Ovary (tissue), 9 donors: ENCODE results near the gene FBN3. TPM values are rescaled to one million over a fixed set of nuclear protein-coding genes. Genes with fewer than 3 reads are reported as not detected.

Experiments used
- DNase-seq, 5 donors: peaks; one replicate each; pipeline ENCODE4 v3.0.0-alpha.2; 2019 to 2020
- H3K27ac ChIP-seq, 2 donors: fragments of 200-600 bp; one replicate each; pipeline versions ENCODE4 v1.5.1 to v1.8.0; 2019 to 2022
- H3K27me3 ChIP-seq: fragments of 200-600 bp; one replicate; pipeline ENCODE4 v1.8.0; 2022
- H3K36me3 ChIP-seq: fragments of 200-600 bp; sonication (generic); one replicate; pipeline ENCODE4 v1.5.1; 2019
- H3K4me1 ChIP-seq: one replicate; pipeline ENCODE4 v1.8.1; 2013; ENCODE audit warnings: mild to moderate bottlenecking, moderate library complexity; ENCODE audit not compliant: insufficient read depth
- H3K4me3 ChIP-seq: fragments of 200-600 bp; sonication (generic); one replicate; pipeline ENCODE4 v1.5.1; 2017
- H3K9me3 ChIP-seq, 2 donors: fragments of 200-600 bp in 1 of 2; sonication (generic) in 1 of 2; one replicate each; pipeline versions ENCODE4 v1.5.1 to v1.8.1; 2013 to 2019; ENCODE audit warnings: mild to moderate bottlenecking in 1 of 2, moderate library complexity in 1 of 2
- CTCF ChIP-seq, 3 donors: fragments of 450-650 bp in 2 of 3; fragments of 200-600 bp in 1 of 3; IDR thresholded peaks; one replicate each; pipeline versions ENCODE4 v1.5.1 to v1.8.0; 2016 to 2022; ENCODE audit warnings: antibody characterized with exemption in 3 of 3, mild to moderate bottlenecking in 1 of 3
- EP300 ChIP-seq: sonication (generic); formaldehyde crosslinking; IDR thresholded peaks from one replicate; pipeline ENCODE4 v1.6.1; 2017; ENCODE audit warnings: antibody characterized with exemption
- POLR2A ChIP-seq: fragments of 450-650 bp; IDR thresholded peaks from one replicate; pipeline ENCODE4 v1.6.1; 2017; ENCODE audit warnings: antibody characterized with exemption, mild to moderate bottlenecking, moderate library complexity
- WGBS, 3 donors: extraction: QIAGEN DNeasy Blood & Tissue Kit in 1 of 3; methylation state at CpG; one replicate each; pipeline versions ENCODE4 v1.1.5 to v1.1.7; 2013 to 2017; 5-methylcytosine and 5-hydroxymethylcytosine counted together
- intact Hi-C, 4 donors: fragments of 100-400 bp; cut with DNase I; formaldehyde crosslinking; loops; one replicate each; pipeline versions ENCODE4 v1.11.0 to v1.15.1; 2022 to 2023
- polyA plus RNA-seq, 2 donors: library from polyadenylated mRNA; stranded (reverse); fragments of 200-250 nt in 1 of 2; fragments of 350-450 nt in 1 of 2; fragmentation: Illumina TruSeq in 1 of 2; extraction: RNeasy Lipid Tissue Mini Kit (QIAGEN cat#74804) in 1 of 2; gene quantifications; one replicate each; pipeline ENCODE4 v1.2.3, GENCODE V29; 2013 to 2014
- total RNA-seq, 7 donors: library from RNA; depleted of rRNA in 2 of 7; stranded (reverse); fragments of >200 nt in 2 of 7; fragmentation: NEBNext Ultra II Directional in 3 of 7; extraction: Animal tissue kit (Norgen Biotek cat#: 25700) in 3 of 7; gene quantifications; one replicate each; pipeline versions ENCODE4 v1.1.0 to v1.2.4, GENCODE V29; 2016 to 2023
- donor health status: DM: no; HTN: no; CAD: no; lungs with moderate emphysema.
- donor health status: DM: no; HTN: no; CAD: no.
- donor health status: Bipolar disorder and iron deficiency.
- donor health status: DM: yes; HTN: yes; CAD: no.
- donor health status: DM: no; HTN: no; CAD: no.
- donor health status: DM: yes; HTN: yes; CAD: no.

Gene FBN3
- total and polyA plus RNA-seq, 9 donors = 0.08 to 0.74 (median 0.25) TPM; not detected in 2

GRCh38 chr19:8120636-8121480, 28.5 kb downstream of the FBN3 start:
- H3K27ac ChIP-seq = no peak overlapping the region
- H3K9me3 ChIP-seq = no peaks in the 10 kb centered on the region
- H3K4me3 ChIP-seq = no peak overlapping the region
- DNase-seq = no peak
- TF ChIP-seq CTCF (IDR thresholded peaks at IDR 0.05) = no peak
- TF ChIP-seq EP300 = no peak
- no peak for TF ChIP-seq POLR2A
- H3K27me3 ChIP-seq = no peaks in the 10 kb centered on the region
- H3K4me1 ChIP-seq = no peaks in the 10 kb centered on the region
- WGBS, 3 donors = 77 to 84% (median 79%) methylated on average over 26 of the region's 26 CpGs
- H3K36me3 ChIP-seq = no peaks in the 10 kb centered on the region
- intact Hi-C loops = no loop called here

- intact Hi-C loops = no loop called here
- Histone ChIP-seq H3K27ac (no peak overlapping the region), H3K27me3 (no peaks in the 10 kb centered on the region), H3K36me3 (no peaks in the 10 kb centered on the region), H3K4me1 (no peaks in the 10 kb centered on the region), H3K9me3 (no peaks in the 10 kb centered on the region), H3K4me3 (no peak overlapping the region)
- TF ChIP-seq POLR2A (no peak), EP300 (no peak), CTCF (IDR thresholded peaks at IDR 0.05) (no peak)
- WGBS, 3 donors = 83 to 92% (median 88%) methylated on average over 2 of the region's 2 CpGs
- no peak for DNase-seq
Observed at GRCh38 chr19:8117991-8118390, 31.4 kb downstream of the FBN3 start.

GRCh38 chr19:8116437-8117293, 32.7 kb downstream of the FBN3 start:
- WGBS, 3 donors = 78 to 91% (median 86%) methylated on average over 22 to 23 of the region's 23 CpGs
- no peak for DNase-seq
- TF ChIP-seq EP300 (no peak), POLR2A (no peak)

GRCh38 chr19:8115805-8116396, 33.5 kb downstream of the FBN3 start:
- TF ChIP-seq CTCF (IDR thresholded peaks at IDR 0.05) = no peak
- no peak for TF ChIP-seq POLR2A
- TF ChIP-seq EP300 = no peak
- no peak for DNase-seq
- Histone ChIP-seq H3K4me1 (no peaks in the 10 kb centered on the region), H3K9me3 (no peaks in the 10 kb centered on the region), H3K27me3 (no peaks in the 10 kb centered on the region), H3K36me3 (no peaks in the 10 kb centered on the region), H3K4me3 (no peak overlapping the region), H3K27ac (no peak overlapping the region)
- WGBS, 3 donors = 73 to 83% (median 76%) methylated on average over 6 of the region's 6 CpGs
- intact Hi-C loops = no loop called here

More at GRCh38 chr19:8116437-8117293, 32.7 kb downstream of the FBN3 start:
- H3K27me3 ChIP-seq = no peaks in the 10 kb centered on the region
- H3K9me3 ChIP-seq = no peaks in the 10 kb centered on the region
- no peaks in the 10 kb centered on the region for H3K36me3 ChIP-seq
- H3K4me3 ChIP-seq = no peak overlapping the region
- no peaks in the 10 kb centered on the region for H3K4me1 ChIP-seq
- intact Hi-C loops = no loop called here
- no peak overlapping the region for H3K27ac ChIP-seq
